Muscle of leg (tissue), 11 donors: ENCODE data around the gene FBH1. TPM values are rescaled to one million over a fixed set of nuclear protein-coding genes. Genes with fewer than 3 reads are reported as not detected.

Experiments
- DNase-seq: peaks from one replicate; pipeline ENCODE4 v3.0.0; 2013
- H3K27ac ChIP-seq: one replicate; pipeline ENCODE4 v1.5.1; 2013; ENCODE audit warnings: mild to moderate bottlenecking, low read length, control low read depth
- H3K27me3 ChIP-seq: one replicate; pipeline ENCODE4 v1.6.1; 2013; ENCODE audit warnings: low read length; ENCODE audit not compliant: control insufficient read depth, insufficient read depth
- H3K36me3 ChIP-seq: one replicate; pipeline ENCODE4 v1.6.1; 2013; ENCODE audit warnings: low read length; ENCODE audit not compliant: control insufficient read depth, insufficient read depth
- H3K4me1 ChIP-seq: one replicate; pipeline ENCODE4 v1.6.1; 2013; ENCODE audit warnings: low read length; ENCODE audit not compliant: control insufficient read depth, insufficient read depth
- H3K4me3 ChIP-seq: one replicate; pipeline ENCODE4 v1.5.1; 2013; ENCODE audit warnings: low read length, control low read depth
- H3K9me3 ChIP-seq: replicated peaks from 2 replicates; pipeline ENCODE4 v1.6.1; 2013; ENCODE audit warnings: low read depth, low read length; ENCODE audit not compliant: control insufficient read depth
- WGBS: methylation state at CpG from one replicate; pipeline ENCODE4 v1.1.5; 2013; ENCODE audit warnings: missing lambda C conversion rate; ENCODE audit not compliant: insufficient coverage; 5-methylcytosine and 5-hydroxymethylcytosine counted together
- polyA plus RNA-seq, 8 donors: library from polyadenylated mRNA; unstranded; fragments of 120-200 nt; gene quantifications; one replicate each; pipeline versions ENCODE4 v1.2.1 to v1.2.3, GENCODE V29; 2013; ENCODE audit warnings: inconsistent platforms in 1 of 8, low replicate concordance in 1 of 8; ENCODE audit not compliant: insufficient read length in 8 of 8, insufficient read depth in 1 of 8
- total RNA-seq: library from RNA; stranded (reverse); fragments of 120-200 nt; gene quantifications from one replicate; pipeline ENCODE4 v1.2.4, GENCODE V29; 2013

FBH1 gene
- total and polyA plus RNA-seq, 9 donors, result 45.8 to 57.7 (median 53.5) TPM

DNA sequence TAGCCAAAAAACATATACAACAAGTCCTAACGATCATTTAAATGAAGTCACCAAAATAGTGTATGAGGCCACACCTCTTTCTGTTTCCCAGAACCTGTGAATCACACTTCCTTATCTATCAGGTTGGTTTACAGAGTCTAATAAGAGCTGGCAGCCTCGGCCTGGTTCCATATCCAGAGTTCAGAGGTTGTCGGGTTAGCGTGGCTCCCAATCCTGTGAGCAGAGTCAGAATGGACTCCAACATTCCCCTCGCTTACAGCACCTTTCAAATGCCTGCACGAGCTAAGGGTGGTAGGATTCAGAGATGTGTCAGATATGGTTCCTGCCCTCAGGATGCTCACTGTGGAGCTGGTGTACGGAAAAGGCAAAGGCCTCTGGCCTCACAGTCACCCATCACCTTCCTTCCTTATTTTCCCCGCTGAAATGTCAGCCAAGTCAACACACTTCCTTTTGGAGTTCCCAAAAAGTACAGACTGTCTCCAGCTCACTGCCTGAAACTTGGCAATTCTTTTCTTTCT, 81.3 kb downstream of the FBH1 start:
- Histone ChIP-seq H3K4me1 (peaks cover 2% of the 10 kb centered on the region), H3K9me3 (no peaks in the 10 kb centered on the region), H3K4me3 (no peak overlapping the region), H3K36me3 (no peaks in the 10 kb centered on the region), H3K27ac (no peak overlapping the region), H3K27me3 (peaks cover 3% of the 10 kb centered on the region)
- no peak for DNase-seq
- whole genome bisulfite sequencing, result 92% methylated on average over 2 of the region's 8 CpGs

DNA sequence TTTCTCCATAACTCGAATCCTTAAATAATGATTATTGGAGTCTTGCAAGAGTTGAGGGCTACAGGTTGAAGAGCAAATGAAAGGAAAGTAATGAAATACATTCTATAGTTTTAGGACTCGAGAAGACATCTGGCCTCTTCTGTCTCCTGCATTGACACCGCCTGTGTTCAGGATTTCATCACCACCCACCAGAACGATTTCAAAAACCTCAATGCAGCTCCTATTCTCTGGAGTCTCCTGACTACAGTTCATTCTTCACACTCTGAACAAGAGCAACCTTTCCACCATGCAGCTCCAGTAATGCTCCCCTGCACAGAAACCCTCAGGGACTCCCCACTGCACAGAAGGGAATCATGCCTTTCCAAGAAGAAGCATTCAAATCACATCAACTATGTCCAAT, 81.8 kb downstream of the FBH1 start:
- no peak for DNase-seq

GRCh38 chr10:5973069-5973468, 83.0 kb downstream of the FBH1 start:
- Histone ChIP-seq H3K36me3 (no peaks in the 10 kb centered on the region), H3K9me3 (no peaks in the 10 kb centered on the region), H3K4me1 (peaks cover 6% of the 10 kb centered on the region), H3K27ac (no peak overlapping the region), H3K27me3 (peaks cover 11% of the 10 kb centered on the region), H3K4me3 (no peak overlapping the region)
- 79% methylated on average over 2 of the region's 4 CpGs for WGBS
- DNase-seq, result no peak

More for the DNA sequence above, 81.8 kb downstream of the FBH1 start:
- Histone ChIP-seq H3K27ac (no peak overlapping the region), H3K36me3 (no peaks in the 10 kb centered on the region), H3K4me3 (no peak overlapping the region), H3K4me1 (peaks cover 6% of the 10 kb centered on the region), H3K27me3 (peaks cover 7% of the 10 kb centered on the region), H3K9me3 (no peaks in the 10 kb centered on the region)
- WGBS, result 68% methylated on average over 3 of the region's 4 CpGs

- no peaks in the 10 kb centered on the region for H3K9me3 ChIP-seq
- no peaks in the 10 kb centered on the region for H3K36me3 ChIP-seq
- H3K4me1 ChIP-seq, result peaks cover 9% of the 10 kb centered on the region
- peak overlapping the region; percentile 25 for H3K27ac ChIP-seq
- peaks cover 22% of the 10 kb centered on the region for H3K27me3 ChIP-seq
- 92% methylated on average over 11 of the region's 20 CpGs for WGBS
- H3K4me3 ChIP-seq, result peak overlapping the region; percentile 83
- peak; percentile 47 for DNase-seq
These were observed 85.8 kb downstream of the FBH1 start for GRCh38 chr10:5975641-5976473.

GRCh38 chr10:5976512-5977470, 86.7 kb downstream of the FBH1 start:
- Histone ChIP-seq H3K4me1 (peaks cover 9% of the 10 kb centered on the region), H3K27ac (peak overlapping the region; percentile 25), H3K36me3 (no peaks in the 10 kb centered on the region), H3K9me3 (no peaks in the 10 kb centered on the region), H3K4me3 (peak overlapping the region; percentile 83), H3K27me3 (peaks cover 24% of the 10 kb centered on the region)
- DNase-seq, result peak; percentile 51
- 1% methylated on average over 81 of the region's 82 CpGs for WGBS

- Histone ChIP-seq H3K27ac (peak within 1 kb of the TSS; percentile 51), H3K4me3 (peak within 1 kb of the TSS; percentile 83), H3K27me3 (peaks cover 24% of the 10 kb centered on the region), H3K4me1 (peaks cover 9% of the 10 kb centered on the region), H3K9me3 (no peaks in the 10 kb centered on the region), H3K36me3 (no peaks in the 10 kb centered on the region)
- DNase-seq, result peak; percentile 69
- under 1% methylated on average over 79 of the region's 80 CpGs for WGBS
These were observed 87.6 kb downstream of the FBH1 start, which contains the start of gene IL15RA for GRCh38 chr10:5977471-5978229. TSS of gene IL15RA (minus strand) at chr10:5977543. CDS start at chr10:5977492, 51 bp downstream.

GRCh38 chr10:5978230-5978489, 88.1 kb downstream of the FBH1 start:
- H3K27ac ChIP-seq, result no peak overlapping the region
- peak; percentile 9 for DNase-seq
- H3K4me3 ChIP-seq, result peak overlapping the region; percentile 83
- no CpG with 5 or more reads among the region's 6 CpGs for WGBS
- H3K27me3 ChIP-seq, result peaks cover 24% of the 10 kb centered on the region
- H3K36me3 ChIP-seq, result no peaks in the 10 kb centered on the region
- peaks cover 9% of the 10 kb centered on the region for H3K4me1 ChIP-seq
- H3K9me3 ChIP-seq, result no peaks in the 10 kb centered on the region

- DNase-seq, result no peak
- 88% methylated on average over 9 of the region's 9 CpGs for WGBS
- H3K27me3 ChIP-seq, result peaks cover 23% of the 10 kb centered on the region
- no peak overlapping the region for H3K27ac ChIP-seq
- no peaks in the 10 kb centered on the region for H3K9me3 ChIP-seq
- no peaks in the 10 kb centered on the region for H3K36me3 ChIP-seq
- H3K4me1 ChIP-seq, result peaks cover 6% of the 10 kb centered on the region
- H3K4me3 ChIP-seq, result no peak overlapping the region
These were observed 91.5 kb downstream of the FBH1 start for GRCh38 chr10:5981529-5981928.

GRCh38 chr10:5983774-5984173, 93.7 kb downstream of the FBH1 start:
- H3K9me3 ChIP-seq, result no peaks in the 10 kb centered on the region
- WGBS, result 62% methylated on average over 7 of the region's 9 CpGs

More at GRCh38 chr10:5983774-5984173, 93.7 kb downstream of the FBH1 start:
- Histone ChIP-seq H3K4me3 (no peak overlapping the region), H3K27me3 (peaks cover 10% of the 10 kb centered on the region), H3K27ac (no peak overlapping the region), H3K36me3 (no peaks in the 10 kb centered on the region), H3K4me1 (peaks cover 2% of the 10 kb centered on the region)
- DNase-seq, result no peak
